Smooth muscle cell (in vitro differentiated cells): ENCODE data around the gene SLC22A1. TPM values are rescaled to one million over a fixed set of nuclear protein-coding genes. Genes with fewer than 3 reads are reported as not detected.
"Not testable (repeated sequence)": the region's sequence is repeated elsewhere in the genome, so short reads cannot be mapped to it uniquely, and the experiment has no call there.

Source experiments
- DNase-seq: peaks from one replicate; lab custom pipeline; 2025; ENCODE audit not compliant: unreplicated experiment; lab: John Stamatoyannopoulos, UW
- H2AFZ ChIP-seq: fragments of 200-600 bp; sonication (generic); 2 replicates; pipeline ENCODE4 v1.6.0; 2016; ENCODE audit warnings: antibody characterized with exemption, low read depth, mild to moderate bottlenecking
- H3F3A ChIP-seq: fragments of 200-600 bp; sonication (generic); 2 replicates; pipeline ENCODE4 v1.6.0; 2017; ENCODE audit warnings: antibody characterized with exemption, low read depth
- H3K27ac ChIP-seq: fragments of 200-600 bp; sonication (generic); 2 replicates; pipeline ENCODE4 v1.5.1; 2016; ENCODE audit warnings: low read depth, mild to moderate bottlenecking
- H3K27me3 ChIP-seq: fragments of 200-600 bp; sonication (generic); 2 replicates; pipeline ENCODE4 v1.6.1; 2016; ENCODE audit warnings: low read depth, mild to moderate bottlenecking
- H3K36me3 ChIP-seq: fragments of 200-600 bp; sonication (generic); 2 replicates; pipeline ENCODE4 v1.5.1; 2016; ENCODE audit warnings: low read depth
- H3K4me1 ChIP-seq: fragments of 200-600 bp; sonication (generic); 2 replicates; pipeline ENCODE4 v1.5.1; 2016; ENCODE audit warnings: low read depth
- H3K4me2 ChIP-seq: fragments of 200-600 bp; sonication (generic); 2 replicates; pipeline ENCODE4 v1.6.0; 2016; ENCODE audit warnings: mild to moderate bottlenecking
- H3K4me3 ChIP-seq: fragments of 200-600 bp; sonication (generic); 2 replicates; pipeline ENCODE4 v1.5.1; 2016; ENCODE audit warnings: mild to moderate bottlenecking
- H3K79me2 ChIP-seq: fragments of 200-600 bp; sonication (generic); 2 replicates; pipeline ENCODE4 v1.6.0; 2016; ENCODE audit warnings: low read depth, mild to moderate bottlenecking
- H3K9ac ChIP-seq: fragments of 200-600 bp; sonication (generic); 2 replicates; pipeline ENCODE4 v1.6.0; 2016; ENCODE audit warnings: low read depth
- H3K9me3 ChIP-seq: fragments of 200-600 bp; sonication (generic); replicated peaks from 2 replicates; pipeline ENCODE4 v1.5.1; 2016; ENCODE audit warnings: low read depth
- H4K20me1 ChIP-seq: fragments of 200-600 bp; sonication (generic); 2 replicates; pipeline ENCODE4 v1.6.0; 2016; ENCODE audit warnings: low read depth
- WGBS: methylation state at CpG from one replicate; pipeline ENCODE4 v1.1.7; 2016; ENCODE audit warnings: low lambda C conversion rate; 5-methylcytosine and 5-hydroxymethylcytosine counted together
- polyA plus RNA-seq: library from polyadenylated mRNA; unstranded; fragments of >200 nt; fragmentation: Nextera tagmentation; extraction: Ambion mirVana; gene quantifications from 2 replicates; pipeline ENCODE4 v1.2.1, GENCODE V29; 2016
- total RNA-seq: library from RNA; depleted of rRNA; stranded (reverse); fragments of >200 nt; gene quantifications from 2 replicates; pipeline ENCODE4 v1.2.3, GENCODE V29; 2014
- TF ChIP-seq, protein P1 (sequence below): fragments of 200-600 bp; sonication (generic); IDR thresholded peaks from 2 replicates; pipeline ENCODE4 v1.5.1; 2017; ENCODE audit warnings: borderline replicate concordance, mild to moderate bottlenecking, antibody characterized with exemption; ENCODE audit not compliant: insufficient read depth, poor library complexity, severe bottlenecking

SLC22A1 gene
- total and polyA plus RNA-seq, 2 experiments from 2014 or later = 0.04 to 1.6 TPM

- no peaks in the 10 kb centered on the region for H3K36me3 ChIP-seq
- H3K27me3 ChIP-seq = no peaks in the 10 kb centered on the region
- H3K27ac ChIP-seq = peak overlapping the region; percentile 55
- H3K4me1 ChIP-seq = peaks cover 4% of the 10 kb centered on the region
- no peaks in the 10 kb centered on the region for H3K79me2 ChIP-seq
- WGBS = 96% methylated on average over 47 of the region's 47 CpGs
- no peak for DNase-seq
- H3K4me3 ChIP-seq = no peak overlapping the region
- peaks cover 7% of the 10 kb centered on the region for H3F3A ChIP-seq
- no peak overlapping the region for H2AFZ ChIP-seq
- TF ChIP-seq, protein P1, sequence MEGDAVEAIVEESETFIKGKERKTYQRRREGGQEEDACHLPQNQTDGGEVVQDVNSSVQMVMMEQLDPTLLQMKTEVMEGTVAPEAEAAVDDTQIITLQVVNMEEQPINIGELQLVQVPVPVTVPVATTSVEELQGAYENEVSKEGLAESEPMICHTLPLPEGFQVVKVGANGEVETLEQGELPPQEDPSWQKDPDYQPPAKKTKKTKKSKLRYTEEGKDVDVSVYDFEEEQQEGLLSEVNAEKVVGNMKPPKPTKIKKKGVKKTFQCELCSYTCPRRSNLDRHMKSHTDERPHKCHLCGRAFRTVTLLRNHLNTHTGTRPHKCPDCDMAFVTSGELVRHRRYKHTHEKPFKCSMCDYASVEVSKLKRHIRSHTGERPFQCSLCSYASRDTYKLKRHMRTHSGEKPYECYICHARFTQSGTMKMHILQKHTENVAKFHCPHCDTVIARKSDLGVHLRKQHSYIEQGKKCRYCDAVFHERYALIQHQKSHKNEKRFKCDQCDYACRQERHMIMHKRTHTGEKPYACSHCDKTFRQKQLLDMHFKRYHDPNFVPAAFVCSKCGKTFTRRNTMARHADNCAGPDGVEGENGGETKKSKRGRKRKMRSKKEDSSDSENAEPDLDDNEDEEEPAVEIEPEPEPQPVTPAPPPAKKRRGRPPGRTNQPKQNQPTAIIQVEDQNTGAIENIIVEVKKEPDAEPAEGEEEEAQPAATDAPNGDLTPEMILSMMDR = no peak
- no peaks in the 10 kb centered on the region for H3K9me3 ChIP-seq
- no peaks in the 10 kb centered on the region for H4K20me1 ChIP-seq
- no peak overlapping the region for H3K4me2 ChIP-seq
- no peak overlapping the region for H3K9ac ChIP-seq
Observed at GRCh38 chr6:160133441-160134336, 12.1 kb downstream of the SLC22A1 start.

GRCh38 chr6:160134337-160134751 is 12.7 kb downstream of the SLC22A1 start:
- H3K4me2 ChIP-seq, H3K36me3 ChIP-seq, H3K79me2 ChIP-seq, DNase-seq, H4K20me1 ChIP-seq, H3K9me3 ChIP-seq, H2AFZ ChIP-seq, H3K27ac ChIP-seq, H3K27me3 ChIP-seq, H3K4me1 ChIP-seq, H3K9ac ChIP-seq, H3K4me3 ChIP-seq: not testable (repeated sequence)
- WGBS = 96% methylated on average over 20 of the region's 20 CpGs
- peaks cover 12% of the 10 kb centered on the region for H3F3A ChIP-seq

DNA sequence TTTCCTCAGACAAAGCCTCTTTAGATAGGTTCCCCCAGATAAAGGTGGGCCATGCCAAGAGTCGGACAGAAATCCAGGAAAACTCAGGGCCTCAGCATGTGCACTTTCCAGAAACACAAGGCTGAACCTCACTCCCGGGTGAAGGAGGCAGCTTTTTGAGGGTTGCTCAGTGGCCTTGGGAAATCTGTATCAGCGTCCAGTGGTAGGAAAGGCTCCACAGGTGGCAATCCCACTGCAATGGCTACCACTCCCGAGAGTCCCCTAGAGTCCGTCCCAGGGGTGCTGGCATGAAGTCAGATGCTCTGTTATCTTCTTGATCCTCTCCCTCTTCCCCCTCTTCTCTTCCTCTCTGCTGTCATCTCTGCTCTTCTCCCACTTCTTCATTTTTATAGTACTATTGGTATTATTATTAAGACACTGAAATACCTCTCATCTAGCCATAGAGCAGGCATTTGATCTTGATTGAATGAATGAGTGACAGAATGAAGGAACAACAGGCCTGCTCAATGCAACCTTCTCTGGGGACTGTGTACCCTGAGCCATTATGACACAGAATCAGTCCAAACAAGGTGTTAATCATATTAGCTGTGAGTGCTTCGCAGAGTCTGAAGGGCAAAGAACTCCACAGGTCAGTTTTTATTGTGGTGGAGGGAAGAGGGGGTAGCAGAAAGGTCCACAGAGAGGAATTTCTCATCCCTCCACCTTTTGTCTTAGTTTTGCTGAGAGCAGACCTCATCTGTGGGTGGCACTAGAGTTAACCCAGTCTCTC is 13.3 kb downstream of the SLC22A1 start:
- DNase-seq = no peak

More for the DNA sequence above, 13.3 kb downstream of the SLC22A1 start:
- Histone ChIP-seq H3K4me1 (peaks cover 4% of the 10 kb centered on the region), H3K4me2 (no peak overlapping the region), H4K20me1 (no peaks in the 10 kb centered on the region), H3K27ac (no peak overlapping the region), H3K36me3 (no peaks in the 10 kb centered on the region), H3K79me2 (no peaks in the 10 kb centered on the region), H3K9ac (no peak overlapping the region), H3F3A (peaks cover 12% of the 10 kb centered on the region), H3K4me3 (no peak overlapping the region), H3K9me3 (no peaks in the 10 kb centered on the region), H2AFZ (no peak overlapping the region), H3K27me3 (no peaks in the 10 kb centered on the region)
- WGBS = 96% methylated on average over 6 of the region's 6 CpGs
- TF ChIP-seq, protein P1 = no peak
